Breast epithelium (tissue), 4 donors: ENCODE data around the gene DNM1L. TPM values are rescaled to one million over a fixed set of nuclear protein-coding genes. Genes with fewer than 3 reads are reported as not detected.

Source experiments
- DNase-seq, 2 donors: peaks; one replicate each; pipeline ENCODE4 v3.0.0-alpha.2; 2019; ENCODE audit warnings: low spot score in 2 of 2
- H3K27ac ChIP-seq, 2 donors: fragments of 200-600 bp; sonication (generic) in 1 of 2; one replicate each; pipeline ENCODE4 v1.5.1; 2016 to 2019; ENCODE audit warnings: mild to moderate bottlenecking in 1 of 2
- H3K27me3 ChIP-seq, 2 donors: fragments of 200-600 bp; sonication (generic) in 1 of 2; one replicate each; pipeline versions ENCODE4 v1.5.1 to v1.6.0; 2017 to 2019; ENCODE audit warnings: control low read depth in 1 of 2, mild to moderate bottlenecking in 1 of 2
- H3K36me3 ChIP-seq: fragments of 200-600 bp; one replicate; pipeline ENCODE4 v1.5.1; 2019
- H3K4me1 ChIP-seq, 2 donors: fragments of 200-600 bp; sonication (generic); one replicate each; pipeline ENCODE4 v1.5.1; 2016 to 2019; ENCODE audit warnings: control low read depth in 1 of 2
- H3K4me3 ChIP-seq, 3 donors: fragments of 200-600 bp; sonication (generic); 1 replicate in 2 of 3; 2 replicates in 1 of 3; pipeline ENCODE4 v1.5.1; 2016 to 2019; ENCODE audit warnings: mild to moderate bottlenecking in 3 of 3, moderate library complexity in 2 of 3
- H3K9me3 ChIP-seq, 2 donors: fragments of 200-600 bp; sonication (generic) in 1 of 2; one replicate each; pipeline ENCODE4 v1.5.1; 2016 to 2019; ENCODE audit warnings: control low read depth in 1 of 2
- POLR2A ChIP-seq: fragments of 450-650 bp; IDR thresholded peaks from one replicate; pipeline ENCODE4 v1.6.1; 2016; ENCODE audit warnings: antibody characterized with exemption, mild to moderate bottlenecking, moderate library complexity
- POLR2AphosphoS5 ChIP-seq, 3 donors: sonication (generic); formaldehyde crosslinking; IDR thresholded peaks; one replicate each; pipeline ENCODE4 v1.6.1; 2017; ENCODE audit warnings: antibody characterized with exemption in 3 of 3
- intact Hi-C: fragments of 100-400 bp; cut with DNase I; formaldehyde crosslinking; loops from one replicate; pipeline ENCODE4 v1.15.1; 2023; ENCODE audit warnings: low total_unique reads
- total RNA-seq, 3 donors: library from RNA; depleted of rRNA; stranded (reverse); fragments of >200 nt; gene quantifications; one replicate each; pipeline ENCODE4 v1.1.0, GENCODE V29; 2016
- TF ChIP-seq, protein P1 (sequence below), 3 donors: fragments of 450-650 bp; IDR thresholded peaks; one replicate each; pipeline ENCODE4 v1.5.1; 2016 to 2017; ENCODE audit warnings: antibody characterized with exemption in 3 of 3, mild to moderate bottlenecking in 3 of 3, moderate library complexity in 3 of 3

The DNM1L gene
- 10 to 100 TPM; 46.1 to 84.0 (median 70.8) TPM for total RNA-seq

- no peaks in the 10 kb centered on the region for H3K36me3 ChIP-seq
- intact Hi-C loops = no loop called here
- no peak for TF ChIP-seq POLR2A
- peak in 2 of 3 donors; percentile 62 to 72 for TF ChIP-seq POLR2AphosphoS5 (IDR thresholded peaks at IDR 0.05)
- TF ChIP-seq, protein P1, sequence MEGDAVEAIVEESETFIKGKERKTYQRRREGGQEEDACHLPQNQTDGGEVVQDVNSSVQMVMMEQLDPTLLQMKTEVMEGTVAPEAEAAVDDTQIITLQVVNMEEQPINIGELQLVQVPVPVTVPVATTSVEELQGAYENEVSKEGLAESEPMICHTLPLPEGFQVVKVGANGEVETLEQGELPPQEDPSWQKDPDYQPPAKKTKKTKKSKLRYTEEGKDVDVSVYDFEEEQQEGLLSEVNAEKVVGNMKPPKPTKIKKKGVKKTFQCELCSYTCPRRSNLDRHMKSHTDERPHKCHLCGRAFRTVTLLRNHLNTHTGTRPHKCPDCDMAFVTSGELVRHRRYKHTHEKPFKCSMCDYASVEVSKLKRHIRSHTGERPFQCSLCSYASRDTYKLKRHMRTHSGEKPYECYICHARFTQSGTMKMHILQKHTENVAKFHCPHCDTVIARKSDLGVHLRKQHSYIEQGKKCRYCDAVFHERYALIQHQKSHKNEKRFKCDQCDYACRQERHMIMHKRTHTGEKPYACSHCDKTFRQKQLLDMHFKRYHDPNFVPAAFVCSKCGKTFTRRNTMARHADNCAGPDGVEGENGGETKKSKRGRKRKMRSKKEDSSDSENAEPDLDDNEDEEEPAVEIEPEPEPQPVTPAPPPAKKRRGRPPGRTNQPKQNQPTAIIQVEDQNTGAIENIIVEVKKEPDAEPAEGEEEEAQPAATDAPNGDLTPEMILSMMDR (IDR thresholded peaks at IDR 0.05) = no peak
- peak; percentile 91 for DNase-seq
- no peaks in the 10 kb centered on the region for H3K9me3 ChIP-seq
- H3K27me3 ChIP-seq = no peaks in the 10 kb centered on the region
- peak within 1 kb of the TSS; percentile 92 to 95 for H3K27ac ChIP-seq
- no peaks in the 10 kb centered on the region for H3K4me1 ChIP-seq
- H3K4me3 ChIP-seq = peak within 1 kb of the TSS; percentile 90 to 97 (median 95)
These were observed at the start of gene DNM1L for GRCh38 chr12:32679091-32679919. TSS of gene DNM1L (plus strand) at chr12:32679301. CDS start at chr12:32679364, 63 bp downstream.

- Histone ChIP-seq H3K4me1 (no peaks in the 10 kb centered on the region), H3K27me3 (no peaks in the 10 kb centered on the region), H3K4me3 (no peak overlapping the region), H3K36me3 (no peaks in the 10 kb centered on the region), H3K9me3 (no peaks in the 10 kb centered on the region), H3K27ac (no peak overlapping the region)
- intact Hi-C loops = no loop called here
- TF ChIP-seq POLR2AphosphoS5 (IDR thresholded peaks at IDR 0.05) = no peak
- TF ChIP-seq POLR2A = no peak
- no peak for DNase-seq
These were observed 37.7 kb upstream of the DNM1L start for GRCh38 chr12:32641287-32641901.

DNA sequence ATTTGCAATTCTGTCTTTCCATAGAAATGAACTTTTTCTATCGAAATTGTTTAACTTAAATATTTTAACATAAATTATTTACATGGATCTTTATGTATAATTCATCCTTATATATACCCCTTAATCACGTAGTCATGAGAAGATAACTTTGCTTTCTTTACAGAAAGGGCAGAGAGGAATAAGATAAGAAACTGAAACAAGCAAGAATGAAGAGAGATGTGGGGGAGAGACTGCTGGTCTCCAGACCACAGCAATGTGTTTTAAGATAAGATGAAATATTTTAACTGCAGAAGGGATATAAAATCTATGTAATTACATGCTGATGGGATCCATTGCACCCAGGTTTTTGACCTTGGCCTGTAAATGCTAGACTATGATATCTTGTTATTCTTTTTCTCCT, 34.7 kb upstream of the DNM1L start:
- no peak for DNase-seq
- TF ChIP-seq POLR2AphosphoS5 (IDR thresholded peaks at IDR 0.05) (no peak), POLR2A (no peak)
- TF ChIP-seq, protein P1 (IDR thresholded peaks at IDR 0.05) = no peak
- intact Hi-C loops = no loop called here
- Histone ChIP-seq H3K27me3 (no peaks in the 10 kb centered on the region), H3K9me3 (no peaks in the 10 kb centered on the region), H3K27ac (no peak overlapping the region), H3K4me3 (no peak overlapping the region), H3K36me3 (no peaks in the 10 kb centered on the region), H3K4me1 (no peaks in the 10 kb centered on the region)

DNA sequence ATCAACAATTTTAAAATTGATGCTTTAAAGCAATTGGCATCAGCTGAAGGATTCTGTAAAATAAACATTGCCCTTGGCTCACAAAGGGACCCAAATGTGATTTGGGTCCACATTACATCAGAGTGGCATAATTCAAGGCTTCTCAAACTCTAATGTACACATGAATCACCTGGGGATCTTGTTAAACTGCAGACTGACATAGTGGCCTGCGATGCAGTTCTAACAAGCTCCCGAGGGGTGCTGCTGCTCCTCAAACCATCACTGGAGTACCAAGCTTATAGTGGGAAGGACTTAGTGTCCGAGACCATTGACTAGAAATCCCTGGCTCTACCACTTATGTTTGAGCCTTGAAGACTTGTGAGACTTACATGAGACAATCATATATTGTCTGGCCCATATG, 31.8 kb upstream of the DNM1L start:
- Histone ChIP-seq H3K36me3 (no peaks in the 10 kb centered on the region), H3K27ac (no peak overlapping the region), H3K27me3 (no peaks in the 10 kb centered on the region), H3K4me1 (no peaks in the 10 kb centered on the region), H3K9me3 (no peaks in the 10 kb centered on the region), H3K4me3 (no peak overlapping the region)
- TF ChIP-seq POLR2AphosphoS5 (IDR thresholded peaks at IDR 0.05) (no peak), POLR2A (no peak)
- TF ChIP-seq, protein P1 (IDR thresholded peaks at IDR 0.05) = no peak
- intact Hi-C loops = no loop called here
- DNase-seq = no peak

- intact Hi-C loops = no loop called here
These were observed 28.6 kb upstream of the DNM1L start for GRCh38 chr12:32650508-32650907.

More at GRCh38 chr12:32650508-32650907, 28.6 kb upstream of the DNM1L start:
- Histone ChIP-seq H3K4me1 (no peaks in the 10 kb centered on the region), H3K36me3 (no peaks in the 10 kb centered on the region), H3K27me3 (no peaks in the 10 kb centered on the region), H3K27ac (no peak overlapping the region), H3K9me3 (no peaks in the 10 kb centered on the region), H3K4me3 (no peak overlapping the region)
- no peak for TF ChIP-seq POLR2AphosphoS5 (IDR thresholded peaks at IDR 0.05)
- DNase-seq = no peak
